Sigmoid colon (tissue), 7 donors: ENCODE results near the gene CFB. TPM values are rescaled to one million over a fixed set of nuclear protein-coding genes. Genes with fewer than 3 reads are reported as not detected.
"Not testable (repeated sequence)": the region's sequence is repeated elsewhere in the genome, so short reads cannot be mapped to it uniquely, and the experiment has no call there.

Experiments
- DNase-seq: peaks from one replicate; pipeline ENCODE4 v3.0.0-alpha.2; 2019
- H3K27ac ChIP-seq, 4 donors: fragments of 200-600 bp; sonication (generic); one replicate each; pipeline ENCODE4 v1.5.1; 2016 to 2019; ENCODE audit warnings: mild to moderate bottlenecking in 1 of 4
- H3K27me3 ChIP-seq, 3 donors: fragments of 200-600 bp; sonication (generic); one replicate each; pipeline ENCODE4 v1.5.1; 2019; ENCODE audit warnings: mild to moderate bottlenecking in 1 of 3
- H3K36me3 ChIP-seq, 4 donors: fragments of 200-600 bp; sonication (generic); one replicate each; pipeline ENCODE4 v1.5.1; 2016 to 2019
- H3K4me1 ChIP-seq, 4 donors: fragments of 200-600 bp; sonication (generic); one replicate each; pipeline ENCODE4 v1.5.1; 2017 to 2019
- H3K4me3 ChIP-seq, 4 donors: fragments of 200-600 bp; sonication (generic); one replicate each; pipeline ENCODE4 v1.5.1; 2017 to 2019; ENCODE audit warnings: mild to moderate bottlenecking in 2 of 4, moderate library complexity in 1 of 4
- H3K9me3 ChIP-seq, 4 donors: fragments of 200-600 bp in 3 of 4; sonication (generic) in 3 of 4; one replicate each; pipeline versions ENCODE4 v1.5.1 to v1.6.1; 2013 to 2019
- CTCF ChIP-seq, 4 experiments: fragments of 450-650 bp in 3 of 4; fragments of 200-600 bp in 1 of 4; IDR thresholded peaks; one replicate each; pipeline ENCODE4 v1.5.1; 2016 to 2019; ENCODE audit warnings: antibody characterized with exemption in 4 of 4, mild to moderate bottlenecking in 3 of 4, moderate library complexity in 2 of 4
- EP300 ChIP-seq, 4 donors: sonication (generic); formaldehyde crosslinking; IDR thresholded peaks; one replicate each; pipeline ENCODE4 v1.6.1; 2017; ENCODE audit warnings: antibody characterized with exemption in 4 of 4
- POLR2A ChIP-seq, 2 donors: fragments of 450-650 bp; IDR thresholded peaks; one replicate each; pipeline ENCODE4 v1.6.1; 2016; ENCODE audit warnings: antibody characterized with exemption in 2 of 2, mild to moderate bottlenecking in 2 of 2, moderate library complexity in 2 of 2
- POLR2AphosphoS5 ChIP-seq, 4 donors: sonication (generic); formaldehyde crosslinking; IDR thresholded peaks; one replicate each; pipeline ENCODE4 v1.6.1; 2017; ENCODE audit warnings: antibody characterized with exemption in 4 of 4
- WGBS, 2 donors: extraction: QIAGEN DNeasy Blood & Tissue Kit; methylation state at CpG; one replicate each; pipeline ENCODE4 v1.1.7; 2013; 5-methylcytosine and 5-hydroxymethylcytosine counted together
- intact Hi-C: fragments of 100-400 bp; cut with DNase I; formaldehyde crosslinking; loops from one replicate; pipeline ENCODE4 v1.15.1; 2023
- polyA plus RNA-seq, 3 donors: library from polyadenylated mRNA; stranded (reverse); fragments of 200-250 nt; gene quantifications; one replicate each; pipeline ENCODE4 v1.2.3, GENCODE V29; 2013
- total RNA-seq, 4 donors: library from RNA; depleted of rRNA; stranded (reverse); fragments of >200 nt; gene quantifications; one replicate each; pipeline ENCODE4 v1.1.0, GENCODE V29; 2016
- donor health status: healthy with polysubstance abuse.
- donor health status: Bipolar disorder and iron deficiency.
- donor health status: healthy.

CFB gene
- total and polyA plus RNA-seq, 7 donors = 3.6 to 118 (median 23.9) TPM

- H3K4me1 ChIP-seq = peaks cover 0 to 24% (median 18%) of the 10 kb centered on the region in 4 donors
- WGBS, 2 donors = 54 to 67% methylated on average over 4 of the region's 4 CpGs
- no peak overlapping the region for H3K27ac ChIP-seq
- intact Hi-C loops = loop anchor here (10.0 kb wide), 1 partner anchor 219 kb away; the partner anchor contains the start of gene ATF6B
- DNase-seq = no peak
- H3K9me3 ChIP-seq = no peaks in the 10 kb centered on the region
- no peaks in the 10 kb centered on the region for H3K27me3 ChIP-seq
- TF ChIP-seq EP300 (IDR thresholded peaks at IDR 0.05) (no peak), CTCF (IDR thresholded peaks at IDR 0.05) (no peak), POLR2AphosphoS5 (IDR thresholded peaks at IDR 0.05) (no peak), POLR2A (IDR thresholded peaks at IDR 0.05) (no peak)
- no peak overlapping the region for H3K4me3 ChIP-seq
- H3K36me3 ChIP-seq = no peaks in the 10 kb centered on the region
Observed at GRCh38 chr6:31906122-31906521, 39.8 kb upstream of the CFB start.

GRCh38 chr6:31906727-31907126 is 39.2 kb upstream of the CFB start:
- H3K9me3 ChIP-seq, H3K4me3 ChIP-seq, H3K27me3 ChIP-seq, H3K27ac ChIP-seq, DNase-seq, H3K36me3 ChIP-seq: not testable (repeated sequence)
- intact Hi-C loops = loop anchor here (10.0 kb wide), 1 partner anchor 218 kb away; the partner anchor contains the start of gene ATF6B
- WGBS, 2 donors = 76 to 85% methylated on average over 8 of the region's 8 CpGs
- peaks cover 0 to 25% (median 14%) of the 10 kb centered on the region in 4 donors for H3K4me1 ChIP-seq

GRCh38 chr6:31907158-31907813 is 38.6 kb upstream of the CFB start:
- intact Hi-C loops = loop anchor here (10.0 kb wide), 1 partner anchor 218 kb away; the partner anchor contains the start of gene ATF6B
- Histone ChIP-seq H3K36me3 (no peaks in the 10 kb centered on the region), H3K27me3 (no peaks in the 10 kb centered on the region), H3K9me3 (no peaks in the 10 kb centered on the region), H3K27ac (no peak overlapping the region), H3K4me1 (peaks cover 0 to 25% (median 14%) of the 10 kb centered on the region in 4 donors), H3K4me3 (no peak overlapping the region)
- TF ChIP-seq POLR2AphosphoS5 (IDR thresholded peaks at IDR 0.05) (no peak), CTCF (IDR thresholded peaks at IDR 0.05) (no peak), EP300 (IDR thresholded peaks at IDR 0.05) (no peak), POLR2A (IDR thresholded peaks at IDR 0.05) (no peak)
- WGBS, 2 donors = 60 to 63% methylated on average over 7 of the region's 7 CpGs
- DNase-seq = no peak

- not testable (repeated sequence) for H3K36me3 ChIP-seq, H3K4me3 ChIP-seq, H3K9me3 ChIP-seq, H3K27me3 ChIP-seq, DNase-seq, H3K27ac ChIP-seq
- peaks cover 0 to 16% (median 7%) of the 10 kb centered on the region in 4 donors for H3K4me1 ChIP-seq
- 82 to 85% methylated on average over 5 of the region's 5 CpGs for WGBS, 2 donors
- intact Hi-C loops = loop anchor here (10.0 kb wide), 1 partner anchor 217 kb away; the partner anchor contains the start of gene ATF6B
Observed at GRCh38 chr6:31908255-31908654, 37.6 kb upstream of the CFB start.

- Histone ChIP-seq H3K36me3 (no peaks in the 10 kb centered on the region), H3K4me3 (no peak overlapping the region), H3K27ac (no peak overlapping the region), H3K9me3 (no peaks in the 10 kb centered on the region), H3K27me3 (no peaks in the 10 kb centered on the region), H3K4me1 (peaks cover 0 to 14% (median 1%) of the 10 kb centered on the region in 4 donors)
- intact Hi-C loops = loop anchor here (10.0 kb wide), 1 partner anchor 216 kb away; the partner anchor contains the start of gene ATF6B
- no peak for DNase-seq
- TF ChIP-seq POLR2A (IDR thresholded peaks at IDR 0.05) = no peak
- no peak for TF ChIP-seq EP300 (IDR thresholded peaks at IDR 0.05)
- no peak for TF ChIP-seq CTCF (IDR thresholded peaks at IDR 0.05)
- no peak for TF ChIP-seq POLR2AphosphoS5 (IDR thresholded peaks at IDR 0.05)
- WGBS, 2 donors = 8 to 47% methylated on average over 4 of the region's 4 CpGs
Observed at GRCh38 chr6:31908791-31909190, 37.1 kb upstream of the CFB start.

- intact Hi-C loops = loop anchor here (10.0 kb wide), 1 partner anchor 216 kb away; the partner anchor contains the start of gene ATF6B
Observed at GRCh38 chr6:31909298-31909697, 36.6 kb upstream of the CFB start.

More at GRCh38 chr6:31909298-31909697, 36.6 kb upstream of the CFB start:
- H3K4me1 ChIP-seq, DNase-seq, H3K36me3 ChIP-seq, H3K27me3 ChIP-seq, H3K27ac ChIP-seq, H3K9me3 ChIP-seq, H3K4me3 ChIP-seq: not testable (repeated sequence)
- WGBS, 2 donors = 76 to 84% methylated on average over 7 of the region's 7 CpGs
